ENCODE measurements around the gene CTXND1.

CTXND1 gene

DNA sequence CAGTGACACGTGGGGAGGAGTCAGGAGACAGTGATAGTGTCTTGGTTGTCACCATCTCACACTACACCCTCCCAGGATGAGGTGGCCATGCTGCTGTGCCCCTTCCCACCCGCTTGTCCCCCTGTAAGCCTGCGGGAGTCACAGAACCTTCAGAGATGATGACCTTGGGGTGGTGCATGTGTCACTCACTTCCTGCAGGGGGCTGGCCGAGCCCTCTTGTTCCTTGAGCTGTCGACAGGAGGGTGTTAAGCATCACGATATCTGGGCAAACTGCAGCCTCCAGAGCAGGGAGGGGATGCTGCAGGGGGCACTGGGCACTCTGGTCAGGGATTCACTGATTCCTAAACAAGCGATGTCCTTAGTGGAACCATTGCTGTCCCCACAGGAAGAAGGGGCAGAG is 71.5 kb downstream of the CTXND1 start:
- no peak for DNase-seq (ENCODE audit: low read depth)

DNA sequence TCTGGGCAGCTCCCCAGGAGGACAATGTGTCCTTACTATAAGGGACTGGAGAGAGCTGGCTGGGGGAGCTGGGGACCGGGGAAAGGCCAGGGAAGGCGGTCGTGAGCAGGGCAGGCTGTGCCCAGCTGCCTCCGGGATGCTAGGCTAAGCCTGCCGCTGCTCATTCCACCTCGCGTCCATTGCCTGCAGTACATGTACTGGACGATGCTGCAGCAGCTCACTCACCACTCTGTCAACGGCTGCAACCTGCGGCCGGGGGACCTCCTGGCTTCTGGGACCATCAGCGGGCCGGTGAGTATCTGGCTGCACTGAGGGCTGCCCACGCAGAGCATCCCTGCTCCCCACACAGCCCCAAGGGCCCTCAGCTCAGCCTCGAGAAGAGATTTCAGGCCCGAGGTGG is 72.1 kb downstream of the CTXND1 start:
- no peak for DNase-seq (ENCODE audit: low read depth)

DNA sequence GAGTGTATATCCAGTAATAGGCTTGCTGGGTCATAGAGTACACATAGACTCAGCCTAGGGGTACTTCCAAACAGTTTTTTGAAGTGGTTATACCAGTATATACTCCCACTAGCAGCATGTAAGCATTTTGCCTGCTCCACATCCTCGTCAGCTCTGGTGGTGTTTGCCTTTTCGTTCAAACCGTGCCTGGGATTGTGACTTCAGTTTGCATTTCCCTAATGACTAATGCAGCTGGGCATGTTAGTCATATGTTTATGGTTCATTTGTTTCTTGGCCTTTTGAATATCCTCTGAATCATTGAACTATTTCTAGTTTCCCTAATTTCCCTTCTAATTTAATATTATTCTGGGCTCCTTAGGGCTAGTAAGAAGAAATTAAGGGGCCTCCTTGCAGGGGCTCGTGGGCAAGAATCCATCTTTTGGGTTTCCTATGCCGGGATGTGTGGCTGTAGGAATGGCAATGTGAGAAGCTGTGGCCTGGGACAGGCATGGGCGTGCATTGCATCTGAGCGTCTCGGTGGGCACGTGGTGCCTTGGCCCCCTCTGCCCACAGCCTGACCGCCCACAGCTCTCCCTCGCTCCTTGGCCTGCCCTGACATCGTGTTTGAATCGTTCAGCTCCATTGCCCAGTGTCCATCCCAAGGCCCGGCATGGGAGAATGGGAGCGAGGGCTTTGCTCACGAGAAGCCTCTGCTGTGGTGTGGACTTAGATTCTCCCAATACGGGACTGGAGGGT is 72.8 kb downstream of the CTXND1 start:
- peak; percentile 94 for DNase-seq (ENCODE audit: low read depth)

DNA sequence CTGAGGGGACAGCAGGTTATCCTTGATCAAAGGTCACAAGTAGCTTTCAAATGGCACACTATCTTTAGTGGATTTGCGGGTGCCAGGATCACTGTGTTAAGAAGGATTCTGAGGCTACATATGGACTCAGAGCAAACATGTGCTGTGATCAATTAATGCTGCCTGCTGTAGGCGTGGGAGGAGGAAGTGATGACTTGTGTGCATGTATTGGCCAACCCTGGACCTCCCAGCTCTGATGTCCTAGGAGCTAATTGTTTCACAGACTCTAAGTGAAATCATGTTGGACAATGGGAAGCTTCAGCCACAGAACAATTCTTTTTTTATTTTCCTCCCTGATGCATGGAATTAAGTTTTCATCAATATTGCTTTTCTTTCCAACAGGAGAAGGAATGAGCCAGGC is 74.9 kb downstream of the CTXND1 start:
- peak; percentile 40 for DNase-seq (ENCODE audit: low read depth)

DNA sequence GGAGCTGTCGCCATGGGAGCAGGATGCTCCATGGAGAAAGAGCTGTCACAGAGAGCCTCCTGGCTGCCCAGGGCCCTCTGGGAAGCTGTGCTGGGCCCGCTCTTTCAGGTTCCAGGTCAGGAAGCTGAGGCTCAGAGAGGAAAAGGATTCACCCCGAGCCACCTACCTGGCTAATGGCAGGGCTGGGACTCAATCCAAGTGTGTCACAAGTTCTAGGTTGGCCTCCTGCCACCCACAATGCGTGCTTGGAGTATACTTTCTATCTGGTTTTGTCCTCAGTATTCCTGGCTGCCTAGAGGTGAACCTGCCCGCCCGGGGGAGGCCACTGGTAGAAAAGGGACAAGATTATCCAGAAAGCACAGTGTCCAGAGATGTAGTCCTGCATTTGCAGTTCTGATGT is 75.6 kb downstream of the CTXND1 start:
- DNase-seq (ENCODE audit: low read depth): no peak

DNA sequence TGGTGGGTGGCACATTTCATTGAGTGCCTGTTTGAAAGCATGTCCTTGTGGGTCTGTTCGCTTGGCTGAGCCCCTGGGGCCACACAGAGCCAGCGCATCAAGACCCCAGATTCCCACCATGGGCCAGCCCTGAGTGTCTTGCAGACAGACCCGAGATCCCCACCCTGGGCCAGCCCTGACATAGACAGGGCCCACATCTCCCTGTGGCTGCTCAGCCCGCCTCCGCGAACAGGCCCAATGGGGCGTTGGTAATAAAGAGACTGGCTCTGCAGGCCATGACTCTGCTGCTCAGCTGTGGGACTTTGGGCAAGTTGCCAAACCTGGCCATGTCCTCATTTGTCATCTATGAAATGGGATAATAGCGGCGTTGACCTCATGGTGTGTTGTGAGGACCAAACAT is 76.6 kb downstream of the CTXND1 start:
- DNase-seq (ENCODE audit: low read depth): no peak

DNA sequence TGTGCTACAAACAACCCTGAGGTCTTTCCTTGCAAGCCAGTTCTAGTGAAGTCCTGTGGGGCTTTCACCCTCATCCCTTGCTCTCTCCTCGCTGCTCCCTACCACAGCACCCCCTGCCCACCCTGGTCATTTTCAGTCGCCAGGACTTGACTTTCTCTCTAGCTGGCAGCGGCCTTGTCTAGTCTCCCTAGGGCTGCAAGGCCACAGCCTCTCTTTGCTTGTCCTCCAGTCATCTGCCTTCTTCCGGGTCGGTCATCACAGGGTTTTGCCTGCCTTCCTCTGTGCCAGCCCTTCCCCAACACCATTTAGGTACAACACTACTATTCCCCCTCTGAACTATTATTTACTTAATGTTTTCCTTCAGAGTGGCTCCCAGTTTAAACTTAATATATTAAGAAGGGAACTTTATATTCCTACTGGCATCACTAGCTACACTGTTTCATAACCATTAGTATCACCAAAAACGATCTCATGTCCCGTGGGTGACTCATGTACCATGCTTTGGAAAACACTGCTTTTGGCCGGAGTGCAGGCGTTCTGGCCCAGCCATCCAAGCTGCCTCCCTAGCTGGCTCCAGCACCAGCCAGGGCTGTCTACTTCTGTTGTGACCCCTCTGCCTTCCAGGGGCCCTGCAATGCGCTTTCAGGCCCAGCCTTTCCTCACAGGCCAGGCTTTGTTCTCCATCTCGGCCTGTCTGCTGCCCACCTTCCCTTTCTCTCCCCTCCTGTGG is 77.8 kb downstream of the CTXND1 start:
- DNase-seq (ENCODE audit: low read depth): peak; percentile 61

DNA sequence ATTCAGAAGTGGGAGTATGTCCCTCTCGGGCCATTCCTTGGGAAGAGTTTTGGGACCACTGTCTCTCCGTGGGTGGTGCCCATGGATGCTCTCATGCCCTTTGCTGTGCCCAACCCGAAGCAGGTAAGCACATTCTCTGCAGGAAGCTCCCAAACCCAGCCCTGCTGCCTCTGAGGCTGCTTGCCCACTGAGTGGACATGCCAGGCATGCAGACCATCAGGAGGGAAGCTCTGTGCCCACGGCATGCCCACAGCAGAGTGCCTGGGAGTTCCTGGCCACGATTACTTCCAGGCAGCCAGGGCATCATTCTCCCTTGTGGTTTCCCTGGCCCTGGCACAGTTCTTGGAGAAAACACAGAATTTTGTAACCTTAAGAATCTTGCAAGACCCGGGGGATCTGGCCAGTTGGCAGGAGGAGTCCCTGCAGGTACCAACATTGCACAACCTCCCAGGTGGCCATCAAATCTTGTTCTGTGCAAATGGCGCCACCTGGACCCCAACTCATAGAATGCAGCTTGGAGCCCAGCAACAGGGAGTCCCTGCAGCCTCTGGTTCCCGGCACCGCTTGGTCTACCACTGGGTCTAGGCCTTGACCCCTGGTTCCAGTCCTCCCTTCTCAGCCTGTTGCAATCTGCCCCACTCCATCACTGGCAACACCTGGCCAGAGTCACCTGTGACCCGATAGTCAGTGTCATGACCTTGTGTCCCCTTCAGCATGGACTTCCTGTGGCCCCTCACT is 78.8 kb downstream of the CTXND1 start:
- DNase-seq (ENCODE audit: low read depth): peak; percentile 62

DNA sequence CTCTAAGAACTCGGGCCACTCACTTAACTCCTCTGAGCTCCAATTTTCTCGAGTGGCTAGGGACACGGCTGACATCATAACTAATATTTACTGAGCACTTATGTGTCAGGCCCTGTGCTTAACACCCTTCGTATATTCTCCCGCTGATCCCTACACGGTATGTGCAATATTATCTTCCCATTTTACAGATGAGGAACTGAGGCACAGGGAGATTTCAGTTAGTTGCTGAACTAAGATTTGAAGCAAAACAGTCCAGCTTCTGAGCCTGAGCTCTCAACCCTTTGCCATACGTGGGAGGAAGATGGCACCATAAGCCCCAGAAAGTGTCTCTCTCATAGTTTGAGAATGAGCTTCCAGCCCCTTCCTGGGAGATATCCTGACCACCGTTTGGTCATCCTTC is 79.6 kb downstream of the CTXND1 start:
- no peak for DNase-seq (ENCODE audit: low read depth)

DNA sequence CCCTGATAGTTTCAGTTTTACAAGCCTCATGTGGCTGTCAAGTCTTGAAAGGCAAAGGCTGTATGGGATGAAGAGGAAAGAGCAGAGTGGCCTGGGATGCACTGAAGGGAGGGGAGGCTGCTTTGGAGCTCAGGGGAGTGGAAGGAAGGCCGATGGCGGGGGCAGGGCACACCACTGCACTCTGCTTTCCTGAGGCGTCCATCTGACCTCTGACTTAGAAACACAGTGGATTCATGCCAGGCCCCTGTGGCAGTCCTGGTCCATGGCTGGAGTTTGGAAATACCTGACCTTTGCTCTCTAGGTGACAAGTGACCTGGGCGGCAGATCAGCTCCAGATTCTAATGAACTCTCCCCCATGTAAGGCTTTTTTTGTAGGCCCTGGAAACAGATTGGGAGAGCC is 80.2 kb downstream of the CTXND1 start:
- DNase-seq (ENCODE audit: low read depth): no peak

DNA sequence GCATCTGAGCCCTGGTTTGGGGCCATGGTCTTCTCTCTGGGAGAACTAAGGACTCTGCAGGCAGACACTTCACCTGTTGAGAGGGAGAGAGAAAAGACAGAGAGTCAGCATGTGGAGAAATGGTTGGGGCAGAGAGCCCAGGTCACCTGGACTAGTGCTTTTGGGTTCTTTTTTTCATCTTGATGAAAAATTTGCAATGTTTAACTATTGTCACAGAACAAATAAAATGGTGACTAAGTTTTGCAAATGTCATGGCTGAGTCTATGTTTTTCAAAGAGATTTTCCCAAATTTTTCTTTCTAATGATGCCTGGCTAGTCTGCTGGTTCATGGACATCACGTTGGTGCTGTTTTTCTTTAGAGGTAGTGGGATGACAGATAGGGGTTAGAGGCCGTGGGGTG is 81.4 kb downstream of the CTXND1 start:
- no peak for DNase-seq (ENCODE audit: low read depth)

DNA sequence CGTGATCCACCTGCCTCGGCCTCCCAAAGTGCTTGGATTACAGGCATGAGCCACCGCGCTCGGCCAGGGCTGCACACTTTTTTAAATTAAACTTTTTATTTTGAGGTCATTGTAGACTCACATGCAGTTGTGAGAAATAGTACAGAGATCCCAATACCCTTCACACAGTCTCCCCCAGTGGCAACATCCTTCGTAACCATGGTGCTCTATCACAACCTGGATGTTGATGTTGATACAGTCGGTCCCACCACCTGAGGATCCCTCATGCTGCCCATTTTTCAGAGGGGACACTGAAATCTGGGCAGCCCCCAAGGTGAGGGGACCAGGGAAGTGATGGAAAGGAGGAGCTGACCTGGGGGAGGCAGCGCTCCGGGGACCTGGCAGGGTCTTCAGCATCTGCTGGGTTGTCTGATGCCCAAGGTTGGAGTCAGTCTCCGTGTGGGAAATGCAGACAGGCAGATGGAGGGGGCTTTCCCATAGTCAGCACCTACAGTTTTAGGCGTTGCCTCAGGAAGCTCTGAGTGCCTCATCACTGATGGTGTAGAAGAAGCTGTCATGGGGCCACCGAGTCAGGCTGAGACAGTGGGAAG is 82.2 kb downstream of the CTXND1 start:
- no peak for DNase-seq (ENCODE audit: low read depth)

DNA sequence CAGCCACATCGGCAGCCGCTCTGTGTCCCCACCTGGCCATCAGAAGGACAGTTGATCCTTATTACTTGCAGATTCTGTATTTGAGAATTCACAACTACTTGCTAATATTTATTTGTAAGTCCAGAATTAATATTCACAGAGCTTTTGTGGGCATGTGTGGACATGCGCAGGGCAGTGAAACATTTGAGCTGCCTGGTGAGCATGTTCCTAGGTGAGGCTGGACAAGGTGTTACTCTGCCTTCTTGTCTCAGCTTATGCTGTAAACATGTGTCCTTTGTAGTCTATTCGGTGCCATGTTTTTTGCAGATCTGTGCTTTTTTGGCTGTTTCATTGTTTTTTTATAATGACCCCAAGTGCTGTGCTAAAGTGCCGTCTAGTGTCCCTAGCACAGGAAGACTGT is 83.6 kb downstream of the CTXND1 start:
- no peak for DNase-seq (ENCODE audit: low read depth)

DNA sequence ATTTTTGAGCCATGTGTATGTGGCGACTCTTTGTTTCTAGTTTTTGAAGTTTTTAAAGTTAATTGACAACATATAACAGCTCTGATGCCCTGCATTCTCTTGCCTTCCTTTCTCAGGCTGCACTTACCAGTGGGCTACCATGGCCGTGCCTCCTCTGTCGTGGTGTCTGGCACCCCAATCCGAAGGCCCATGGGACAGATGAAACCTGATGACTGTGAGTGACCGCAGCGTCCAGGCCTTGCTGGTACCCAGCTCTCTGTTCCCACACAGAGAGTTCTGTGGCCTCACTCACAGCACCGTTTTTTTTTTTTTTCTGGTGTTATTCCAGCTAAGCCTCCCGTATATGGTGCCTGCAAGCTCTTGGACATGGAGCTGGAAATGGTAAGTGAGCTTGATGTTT is 84.1 kb downstream of the CTXND1 start:
- DNase-seq (ENCODE audit: low read depth): no peak

DNA sequence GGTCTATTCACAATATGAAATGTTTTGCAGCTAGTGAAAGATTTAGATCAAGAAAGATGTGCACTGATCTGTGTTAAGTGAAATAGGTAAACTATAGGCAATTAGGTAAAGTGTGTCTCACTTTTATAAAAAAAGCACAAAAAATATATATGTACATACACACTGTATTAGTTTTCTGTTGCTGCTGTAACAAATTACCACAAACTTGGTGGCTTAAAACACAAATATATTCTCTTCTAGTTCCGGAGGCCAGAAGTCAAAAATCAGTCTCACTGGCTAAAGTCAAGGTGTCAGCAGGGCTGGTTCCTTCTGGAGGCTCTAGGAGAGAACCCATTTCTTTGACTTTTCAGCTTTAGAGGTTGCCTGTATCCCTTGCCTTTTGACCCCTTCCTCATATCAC is 88.1 kb downstream of the CTXND1 start:
- no peak for DNase-seq (ENCODE audit: low read depth)

DNA sequence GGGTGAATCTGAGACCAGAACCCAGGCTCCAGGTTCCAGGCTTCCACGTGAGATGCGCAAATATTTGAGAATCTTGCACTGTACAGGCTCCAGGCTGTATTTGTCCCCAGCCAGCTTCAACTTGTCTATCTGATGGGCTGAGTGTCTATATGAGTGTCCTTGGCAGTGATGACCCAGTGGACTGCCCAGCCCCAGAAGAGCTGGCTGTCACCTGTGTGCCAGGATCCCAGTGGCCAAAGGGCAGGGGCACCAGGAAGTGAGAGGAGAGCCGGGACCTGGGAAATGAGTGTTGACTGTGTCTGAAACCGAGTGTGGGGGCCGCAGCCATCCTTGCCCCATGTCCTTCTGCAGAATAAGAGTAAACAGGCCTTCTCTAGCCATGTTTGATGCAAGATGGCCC is 88.8 kb downstream of the CTXND1 start:
- DNase-seq (ENCODE audit: low read depth): no peak

DNA sequence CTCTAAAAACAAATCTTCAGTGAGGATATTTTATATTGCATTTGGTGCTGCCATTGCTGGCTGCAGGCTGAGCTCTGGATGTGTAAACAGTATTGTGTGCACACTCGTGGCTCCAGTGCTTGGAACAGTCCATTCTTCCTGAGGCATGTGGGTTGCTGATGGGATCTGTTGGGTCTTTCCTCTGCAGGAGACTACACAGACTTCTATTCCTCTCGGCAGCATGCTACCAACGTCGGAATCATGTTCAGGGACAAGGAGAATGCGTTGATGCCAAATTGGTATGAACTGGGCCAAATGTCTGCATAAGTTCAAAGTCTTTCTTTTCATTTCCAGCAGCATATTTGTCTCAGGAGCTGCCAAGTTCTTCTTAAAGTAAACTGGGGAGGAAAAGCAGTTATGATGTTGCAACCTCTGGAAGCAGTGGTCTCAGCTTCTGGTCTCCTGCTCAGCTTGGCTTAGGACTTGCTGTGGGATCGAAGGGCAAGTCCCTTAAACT is 89.9 kb downstream of the CTXND1 start:
- peak; percentile 56 for DNase-seq (ENCODE audit: low read depth)

DNA sequence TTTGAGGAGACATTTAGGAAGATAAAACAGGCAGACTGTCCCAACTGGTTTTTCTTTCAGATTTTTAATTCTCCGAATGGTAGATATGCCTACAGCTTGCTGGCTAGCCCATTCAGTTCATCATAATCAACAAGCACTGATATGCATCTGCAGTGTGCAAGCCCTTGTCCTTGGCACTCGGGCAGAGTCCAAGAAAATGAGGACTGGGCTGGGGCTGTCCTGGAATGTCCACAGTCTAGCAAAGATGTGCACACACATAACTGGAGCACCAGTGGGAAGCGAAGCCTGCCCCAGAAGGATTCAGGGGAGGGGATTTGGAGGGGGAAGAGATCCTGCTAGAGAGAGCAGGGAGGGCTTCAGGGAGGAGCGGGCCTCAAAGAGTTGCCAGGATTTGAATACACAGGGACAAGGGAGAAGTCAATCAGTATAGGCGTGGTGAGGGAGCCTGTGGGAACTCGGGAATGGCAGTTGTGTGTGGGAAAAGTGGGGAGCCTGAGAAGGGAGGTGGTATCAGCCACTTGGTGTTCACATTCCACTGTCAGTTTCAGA is 90.5 kb downstream of the CTXND1 start:
- no peak for DNase-seq (ENCODE audit: low read depth)

DNA sequence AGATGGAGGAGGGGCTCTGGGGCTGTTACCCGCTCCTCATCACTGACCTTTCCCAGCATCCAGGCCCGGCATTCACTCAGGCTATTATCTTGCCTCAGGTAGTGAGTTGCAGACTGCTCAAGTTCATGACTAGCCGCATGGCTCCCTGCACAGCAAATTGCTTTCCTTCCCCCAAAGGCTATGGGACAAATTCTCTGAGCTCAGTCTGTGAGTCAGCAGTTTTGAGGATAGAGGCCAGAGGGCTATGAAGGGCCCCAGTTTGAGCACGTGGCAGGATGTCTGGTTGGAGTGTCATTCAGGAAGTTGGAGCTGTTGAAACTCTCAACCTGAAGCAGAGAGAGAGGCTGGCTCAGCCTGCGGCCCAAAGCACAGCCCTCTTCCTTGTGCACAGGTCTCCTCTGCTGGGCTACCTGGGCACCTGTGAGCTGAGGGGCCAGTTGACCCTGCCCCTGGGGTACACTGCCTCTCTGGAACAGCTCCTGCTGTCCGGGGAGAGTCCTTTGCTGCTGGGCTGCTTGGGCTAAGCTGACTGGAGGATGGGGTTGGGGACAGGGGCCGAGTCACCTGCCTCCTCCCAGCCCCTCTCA is 91.3 kb downstream of the CTXND1 start:
- DNase-seq (ENCODE audit: low read depth): peak; percentile 96

DNA sequence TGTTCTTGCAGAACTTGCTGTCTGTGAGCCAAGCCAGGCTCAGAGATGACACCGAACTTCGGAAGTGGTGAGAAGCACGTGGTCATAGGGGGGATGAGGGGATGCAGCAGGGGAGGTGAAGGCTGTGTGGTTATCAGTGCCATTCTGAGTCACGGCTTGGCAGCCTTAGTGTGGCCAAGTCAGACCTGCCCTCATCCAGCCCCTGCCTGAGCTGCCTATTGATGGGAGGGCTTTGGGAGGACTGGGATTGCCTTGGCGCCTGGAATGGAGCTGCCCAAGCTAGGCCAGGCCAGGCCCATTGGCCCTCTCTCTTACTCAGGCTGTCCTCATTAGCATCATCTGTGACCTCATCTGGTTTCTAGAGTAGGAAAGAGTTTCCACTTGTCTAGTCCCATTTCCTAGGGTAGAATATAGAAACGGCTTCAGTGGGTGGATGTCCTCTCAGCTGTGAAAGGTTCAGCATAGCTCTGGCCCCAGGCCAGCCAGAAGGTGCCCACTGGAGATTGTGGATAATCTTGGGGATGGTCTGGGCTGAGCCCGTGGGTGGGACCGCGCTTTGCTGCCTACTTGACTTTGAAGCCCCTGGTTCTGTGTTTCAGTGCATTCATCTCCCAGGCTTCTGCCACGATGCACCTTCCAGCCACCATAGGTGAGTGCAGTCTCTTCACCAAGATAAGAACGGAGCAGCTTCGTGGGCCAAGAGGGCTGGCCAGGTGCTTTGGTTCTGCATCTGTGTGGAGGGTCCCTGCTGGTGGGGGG is 92.0 kb downstream of the CTXND1 start:
- DNase-seq (ENCODE audit: low read depth): peak; percentile 40

DNA sequence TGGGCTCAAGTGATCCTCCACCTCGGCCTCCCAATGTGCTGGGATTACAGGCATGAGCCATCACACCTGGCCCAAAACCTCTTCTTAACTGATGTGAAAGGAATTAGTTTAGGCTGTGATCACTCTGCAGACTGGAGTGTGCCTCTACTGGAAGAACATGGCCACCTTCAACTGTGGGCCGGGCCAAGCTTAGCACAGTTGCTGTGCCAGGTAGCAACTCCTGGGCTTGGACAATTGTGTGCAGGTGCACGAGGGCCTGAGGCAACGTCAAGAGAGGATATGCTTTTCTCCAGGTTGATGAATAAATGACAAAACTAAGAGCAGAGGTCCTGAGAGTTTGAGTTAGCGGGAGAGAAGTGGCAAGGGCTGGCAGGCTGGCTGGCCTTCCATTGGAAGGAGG is 92.7 kb downstream of the CTXND1 start:
- DNase-seq (ENCODE audit: low read depth): no peak
